ENCODE measurements around the gene GPR50. TPM values are rescaled to one million over a fixed set of nuclear protein-coding genes. Genes with fewer than 3 reads are reported as not detected.

GPR50 gene
- total and polyA plus RNA-seq, 10 of the 15 experiments (the other 5 are each of a cell fraction or from before 2014, with no cell fraction given): 0.03 to 0.08 (median 0.04) TPM; not detected in 7

- no peak for DNase-seq (ENCODE audit: low read depth, low spot score)
- no peak overlapping the region for H3K9ac ChIP-seq (ENCODE audit: control insufficient read depth, insufficient read depth, low read length)
- BruUV-seq (replicated peaks): no TSS peak
- RAD21 ChIA-PET (ENCODE audit: unreplicated experiment): no interaction called here
- no peak overlapping the region for H2AFZ ChIP-seq (ENCODE audit: control insufficient read depth, low read depth, low read length)
- no peak overlapping the region for H3K27ac ChIP-seq (ENCODE audit: control insufficient read depth, insufficient read depth)
- WGBS (ENCODE audit: insufficient coverage, insufficient replicate concordance, low lambda C conversion rate, missing lambda C conversion rate): 68% methylated on average over 18 of the region's 18 CpGs
- H3K4me3 ChIP-seq: no peak overlapping the region
- CTCF ChIA-PET: no interaction called here
- H3K27me3 ChIP-seq (replicated peaks in 1 of 2; ENCODE audit: control insufficient read depth in 2 of 2, insufficient read depth in 2 of 2, low read length in 1 of 2): no peaks in the 10 kb centered on the region; a peak in 2 of 4 replicates
- no peaks in the 10 kb centered on the region for H3K4me1 ChIP-seq (ENCODE audit: control insufficient read depth, insufficient read depth, low read length)
- H3K79me2 ChIP-seq (ENCODE audit: control insufficient read depth, insufficient read depth, low read length): no peaks in the 10 kb centered on the region
- FAIRE-seq: no peak
- SMC1A ChIA-PET (ENCODE audit: uncharacterized antibody, unreplicated experiment): no interaction called here
- H4K20me1 ChIP-seq (ENCODE audit: control insufficient read depth, insufficient read depth): no peaks in the 10 kb centered on the region
- in situ Hi-C loops (cut with MboI) (no loop called here), intact Hi-C loops (cut with micrococcal nuclease; ENCODE audit: unreplicated experiment) (no loop called here)
- no peaks in the 10 kb centered on the region for H3K36me3 ChIP-seq (ENCODE audit: control insufficient read depth in 2 of 2, insufficient read depth in 2 of 2, low read length in 1 of 2)
- H3K4me2 ChIP-seq (ENCODE audit: control insufficient read depth, insufficient read depth): no peak overlapping the region
- TF ChIP-seq IRF3 (IDR thresholded peaks at IDR 0.05): no peak
- H3K9me3 ChIP-seq (replicated peaks; ENCODE audit: control insufficient read depth, insufficient read depth, low read length): no peaks in the 10 kb centered on the region; the same call in 2 of the 3 replicates
- POLR2A ChIA-PET: no interaction called here
- ATAC-seq: no peak
Measured at GRCh38 chrX:151180400-151180799, 4.0 kb downstream of the GPR50 start.

- FAIRE-seq: no peak
- RAD21 ChIA-PET (ENCODE audit: unreplicated experiment): no interaction called here
- TF ChIP-seq, protein P1, sequence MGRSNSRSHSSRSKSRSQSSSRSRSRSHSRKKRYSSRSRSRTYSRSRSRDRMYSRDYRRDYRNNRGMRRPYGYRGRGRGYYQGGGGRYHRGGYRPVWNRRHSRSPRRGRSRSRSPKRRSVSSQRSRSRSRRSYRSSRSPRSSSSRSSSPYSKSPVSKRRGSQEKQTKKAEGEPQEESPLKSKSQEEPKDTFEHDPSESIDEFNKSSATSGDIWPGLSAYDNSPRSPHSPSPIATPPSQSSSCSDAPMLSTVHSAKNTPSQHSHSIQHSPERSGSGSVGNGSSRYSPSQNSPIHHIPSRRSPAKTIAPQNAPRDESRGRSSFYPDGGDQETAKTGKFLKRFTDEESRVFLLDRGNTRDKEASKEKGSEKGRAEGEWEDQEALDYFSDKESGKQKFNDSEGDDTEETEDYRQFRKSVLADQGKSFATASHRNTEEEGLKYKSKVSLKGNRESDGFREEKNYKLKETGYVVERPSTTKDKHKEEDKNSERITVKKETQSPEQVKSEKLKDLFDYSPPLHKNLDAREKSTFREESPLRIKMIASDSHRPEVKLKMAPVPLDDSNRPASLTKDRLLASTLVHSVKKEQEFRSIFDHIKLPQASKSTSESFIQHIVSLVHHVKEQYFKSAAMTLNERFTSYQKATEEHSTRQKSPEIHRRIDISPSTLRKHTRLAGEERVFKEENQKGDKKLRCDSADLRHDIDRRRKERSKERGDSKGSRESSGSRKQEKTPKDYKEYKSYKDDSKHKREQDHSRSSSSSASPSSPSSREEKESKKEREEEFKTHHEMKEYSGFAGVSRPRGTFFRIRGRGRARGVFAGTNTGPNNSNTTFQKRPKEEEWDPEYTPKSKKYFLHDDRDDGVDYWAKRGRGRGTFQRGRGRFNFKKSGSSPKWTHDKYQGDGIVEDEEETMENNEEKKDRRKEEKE (IDR thresholded peaks at IDR 0.05): no peak
- TF ChIP-seq, protein P2, sequence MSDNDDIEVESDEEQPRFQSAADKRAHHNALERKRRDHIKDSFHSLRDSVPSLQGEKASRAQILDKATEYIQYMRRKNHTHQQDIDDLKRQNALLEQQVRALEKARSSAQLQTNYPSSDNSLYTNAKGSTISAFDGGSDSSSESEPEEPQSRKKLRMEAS (IDR thresholded peaks at IDR 0.05; ENCODE audit: low read depth, low read length): no peak
- no peak for TF ChIP-seq CHD4 (IDR thresholded peaks at IDR 0.05)
- TF ChIP-seq HDAC6 (IDR thresholded peaks at IDR 0.05; ENCODE audit: unreplicated experiment): no peak
- no peak for TF ChIP-seq DPF2 (IDR thresholded peaks at IDR 0.05)
- no peak for TF ChIP-seq SREBF1 (IDR thresholded peaks at IDR 0.05; ENCODE audit: low read length)
- TF ChIP-seq TBL1XR1 (IDR thresholded peaks at IDR 0.05; ENCODE audit: low read depth, low read length): no peak
- no peak for TF ChIP-seq HCFC1 (IDR thresholded peaks at IDR 0.05; ENCODE audit: low read length)
- TF ChIP-seq MEF2A (IDR thresholded peaks at IDR 0.05; ENCODE audit: insufficient read depth, low read depth, low read length): no peak
- TF ChIP-seq BRCA1 (IDR thresholded peaks at IDR 0.05; ENCODE audit: low read depth, low read length): no peak
- TF ChIP-seq TCF12 (IDR thresholded peaks at IDR 0.05; ENCODE audit: low read depth, low read length): no peak
- TF ChIP-seq ASH2L (IDR thresholded peaks at IDR 0.05; ENCODE audit: borderline replicate concordance, low read depth): no peak
- no peak for TF ChIP-seq SPI1 (IDR thresholded peaks at IDR 0.05; ENCODE audit: borderline replicate concordance, insufficient read depth, low read depth, low read length)
- TF ChIP-seq MYB (IDR thresholded peaks at IDR 0.05; ENCODE audit: borderline replicate concordance, low read depth, low read length): no peak
Measured at GRCh38 chrX:151181088-151181487, 4.7 kb downstream of the GPR50 start.

More at GRCh38 chrX:151181088-151181487, 4.7 kb downstream of the GPR50 start:
- Histone ChIP-seq H3K4me3 (no peak overlapping the region), H3K4me2 (ENCODE audit: control insufficient read depth, insufficient read depth) (no peak overlapping the region), H3K36me3 (ENCODE audit: control insufficient read depth in 2 of 2, insufficient read depth in 2 of 2, low read length in 1 of 2) (no peaks in the 10 kb centered on the region), H2AFZ (ENCODE audit: control insufficient read depth, low read depth, low read length) (no peak overlapping the region), H3K79me2 (ENCODE audit: control insufficient read depth, insufficient read depth, low read length) (no peaks in the 10 kb centered on the region), H3K9me3 (replicated peaks; ENCODE audit: control insufficient read depth, insufficient read depth, low read length) (no peaks in the 10 kb centered on the region; the same call in 2 of the 3 replicates), H3K9ac (ENCODE audit: control insufficient read depth, insufficient read depth, low read length) (no peak overlapping the region), H3K27ac (ENCODE audit: control insufficient read depth, insufficient read depth) (no peak overlapping the region), H4K20me1 (ENCODE audit: control insufficient read depth, insufficient read depth) (no peaks in the 10 kb centered on the region), H3K27me3 (replicated peaks in 1 of 2; ENCODE audit: control insufficient read depth in 2 of 2, insufficient read depth in 2 of 2, low read length in 1 of 2) (no peaks in the 10 kb centered on the region; a peak in 2 of 4 replicates), H3K4me1 (ENCODE audit: control insufficient read depth, insufficient read depth, low read length) (no peaks in the 10 kb centered on the region)
- ChIA-PET POLR2A (no interaction called here), SMC1A (ENCODE audit: uncharacterized antibody, unreplicated experiment) (interaction anchor here (0.7 kb wide), 1 partner anchor 395 kb away, joined by 4 read pairs; no protein-coding TSS in a partner anchor), CTCF (no interaction called here)
- intact Hi-C loops (cut with micrococcal nuclease; ENCODE audit: unreplicated experiment): no loop called here
- in situ Hi-C loops (cut with MboI): no loop called here
- no peak for ATAC-seq
- 3% methylated on average over 7 of the region's 7 CpGs for WGBS (ENCODE audit: insufficient coverage, insufficient replicate concordance, low lambda C conversion rate, missing lambda C conversion rate)
- DNase-seq (ENCODE audit: low read depth, low spot score): no peak
- BruUV-seq (replicated peaks): no TSS peak
